ENCODE data around the gene RCVRN. TPM values are rescaled to one million over a fixed set of nuclear protein-coding genes. Genes with fewer than 3 reads are reported as not detected.

Gene RCVRN
- total RNA-seq, 3 donors from 2014 or later (not counting 1 experiment from before 2014, with no cell fraction given), result 0.86 to 2.0 (median 1.7) TPM

GRCh38 chr17:9912121-9913099, 7.3 kb upstream of the RCVRN start:
- ATAC-seq, result no peak
- no peaks in the 10 kb centered on the region for H3K27me3 ChIP-seq (ENCODE audit: control insufficient read depth, insufficient read depth, low read length)
- H3K4me3 ChIP-seq (ENCODE audit: low read length), result no peak overlapping the region
- no peak overlapping the region for H3K4me3 Mint-ChIP-seq
- H3K4me1 Mint-ChIP-seq, result peaks cover 0 to 10% of the 10 kb centered on the region in 2 donors
- H3K9me3 Mint-ChIP-seq, result no peaks in the 10 kb centered on the region
- no peaks in the 10 kb centered on the region for H3K27me3 Mint-ChIP-seq (ENCODE audit: low read depth in 2 of 2)
- intact Hi-C loops (cut with micrococcal nuclease), result no loop called here
- DNase-seq, result no peak
- H3K36me3 Mint-ChIP-seq, result peaks cover 17% of the 10 kb centered on the region
- WGBS (ENCODE audit: insufficient coverage), result 87% methylated on average over 18 of the region's 18 CpGs
- H3K27ac Mint-ChIP-seq, result peak overlapping the region in 1 of 2 donors; percentile 50
- H3K27ac ChIP-seq (ENCODE audit: low read length), result no peak overlapping the region
- H3K9me3 ChIP-seq (ENCODE audit: control insufficient read depth, insufficient read depth, low read length), result no peaks in the 10 kb centered on the region
- peaks cover 32% of the 10 kb centered on the region for H3K36me3 ChIP-seq (ENCODE audit: control insufficient read depth, insufficient read depth, low read length)
- H3K4me1 ChIP-seq (ENCODE audit: control insufficient read depth, insufficient read depth, low read length), result no peaks in the 10 kb centered on the region
- no peak for TF ChIP-seq CTCF (IDR thresholded peaks at IDR 0.05)

GRCh38 chr17:9911089-9911488, 6.0 kb upstream of the RCVRN start:
- WGBS (ENCODE audit: insufficient coverage), result 85% methylated on average over 12 of the region's 12 CpGs
- ATAC-seq (no peak), DNase-seq (no peak)
- no peak overlapping the region for H3K4me3 Mint-ChIP-seq
- peaks cover 19% of the 10 kb centered on the region for H3K36me3 ChIP-seq (ENCODE audit: control insufficient read depth, insufficient read depth, low read length)
- H3K27me3 ChIP-seq (ENCODE audit: control insufficient read depth, insufficient read depth, low read length), result no peaks in the 10 kb centered on the region
- intact Hi-C loops (cut with micrococcal nuclease), result no loop called here
- no peak overlapping the region for H3K27ac Mint-ChIP-seq
- H3K9me3 Mint-ChIP-seq, result no peaks in the 10 kb centered on the region
- no peak for TF ChIP-seq CTCF (IDR thresholded peaks at IDR 0.05)
- peaks cover 0 to 10% of the 10 kb centered on the region in 2 donors for H3K4me1 Mint-ChIP-seq
- H3K27ac ChIP-seq (ENCODE audit: low read length), result no peak overlapping the region
- no peaks in the 10 kb centered on the region for H3K27me3 Mint-ChIP-seq (ENCODE audit: low read depth in 2 of 2)
- H3K9me3 ChIP-seq (ENCODE audit: control insufficient read depth, insufficient read depth, low read length), result no peaks in the 10 kb centered on the region
- H3K4me1 ChIP-seq (ENCODE audit: control insufficient read depth, insufficient read depth, low read length), result no peaks in the 10 kb centered on the region
- no peak overlapping the region for H3K4me3 ChIP-seq (ENCODE audit: low read length)
- peaks cover 17% of the 10 kb centered on the region for H3K36me3 Mint-ChIP-seq

- Histone ChIP-seq H3K27me3 (ENCODE audit: control insufficient read depth, insufficient read depth, low read length) (no peaks in the 10 kb centered on the region), H3K27ac (ENCODE audit: low read length) (no peak overlapping the region), H3K9me3 (ENCODE audit: control insufficient read depth, insufficient read depth, low read length) (no peaks in the 10 kb centered on the region), H3K4me1 (ENCODE audit: control insufficient read depth, insufficient read depth, low read length) (no peaks in the 10 kb centered on the region), H3K36me3 (ENCODE audit: control insufficient read depth, insufficient read depth, low read length) (peaks cover 7% of the 10 kb centered on the region), H3K4me3 (ENCODE audit: low read length) (no peak overlapping the region)
- no peak overlapping the region for H3K4me3 Mint-ChIP-seq
- H3K27me3 Mint-ChIP-seq (ENCODE audit: low read depth in 2 of 2), result no peaks in the 10 kb centered on the region
- peaks cover 4 to 10% of the 10 kb centered on the region in 2 donors for H3K4me1 Mint-ChIP-seq
- DNase-seq (no peak), ATAC-seq (no peak)
- H3K36me3 Mint-ChIP-seq, result no peaks in the 10 kb centered on the region
- no peak overlapping the region for H3K27ac Mint-ChIP-seq
- 80% methylated on average over 4 of the region's 7 CpGs for WGBS (ENCODE audit: insufficient coverage)
- H3K9me3 Mint-ChIP-seq, result no peaks in the 10 kb centered on the region
- intact Hi-C loops (cut with micrococcal nuclease), result loop anchor here (5.0 kb wide), 1 partner anchor 709 kb away; no protein-coding TSS in a partner anchor
- no peak for TF ChIP-seq CTCF (IDR thresholded peaks at IDR 0.05)
Measured at GRCh38 chr17:9908649-9909042, 3.6 kb upstream of the RCVRN start.
